GM12892 (cell line): ENCODE results near the gene FAM50B. TPM values are rescaled to one million over a fixed set of nuclear protein-coding genes. Genes with fewer than 3 reads are reported as not detected.

Source experiments
- DNase-seq: peaks from one replicate; pipeline ENCODE4 v3.0.0; 2011; ENCODE audit not compliant: insufficient read length
- FAIRE-seq: peaks from 2 replicates; lab custom pipeline; 2011; peaks lifted over from hg19 to GRCh38; lab: Jason Lieb, UNC
- POLR2A ChIP-seq: IDR thresholded peaks from 2 replicates; pipeline ENCODE4 v1.6.1; 2011; ENCODE audit warnings: low read depth, low read length, control low read depth
- POLR2AphosphoS5 ChIP-seq: IDR thresholded peaks from 2 replicates; pipeline ENCODE4 v1.6.1; 2011; ENCODE audit warnings: low read depth, low read length, control low read depth
- TAF1 ChIP-seq: IDR thresholded peaks from 2 replicates; pipeline ENCODE4 v1.6.1; 2011; ENCODE audit warnings: low read depth, mild to moderate bottlenecking, control low read depth, low read length, borderline replicate concordance
- polyA plus RNA-seq: library from polyadenylated mRNA; unstranded; fragments of >200 nt; gene quantifications from one replicate; pipeline ENCODE4 v1.2.1, GENCODE V29; 2012; ENCODE audit warnings: missing spikeins, inconsistent platforms; ENCODE audit not compliant: missing spikeins

FAM50B gene
- polyA plus RNA-seq, result 1.5 TPM

- DNase-seq (peak; percentile 74), FAIRE-seq (peak; percentile 46)
- TF ChIP-seq TAF1 (no peak), POLR2A (no peak), POLR2AphosphoS5 (no peak)
Measured at GRCh38 chr6:3848925-3849605, at the start of gene FAM50B. FAM50B (plus strand) TSS chr6:3849373; CDS start chr6:3849812, 439 bp downstream.

DNA sequence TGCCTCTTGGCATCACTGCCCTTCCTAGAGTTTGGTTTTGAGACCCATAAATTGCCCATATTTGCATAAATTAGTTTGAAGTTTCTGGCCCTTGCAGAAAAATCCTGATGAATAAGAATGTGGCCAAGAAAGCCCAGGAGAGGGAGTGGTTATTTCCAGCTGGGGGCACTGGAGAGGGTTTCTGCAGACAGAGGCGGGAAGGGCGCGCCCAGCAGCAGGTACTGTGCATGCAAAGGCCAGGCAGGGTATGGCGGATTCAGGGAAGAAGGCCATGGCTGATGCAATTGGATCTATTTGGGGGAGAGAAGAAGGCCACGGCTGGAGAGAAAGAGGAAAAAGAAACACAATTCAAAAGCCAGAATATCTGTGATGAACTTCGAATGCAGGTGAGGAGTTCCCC, 49.5 kb upstream of the FAM50B start:
- TF ChIP-seq POLR2A (no peak), POLR2AphosphoS5 (no peak), TAF1 (no peak)
- no peak for DNase-seq
- no peak for FAIRE-seq

DNA sequence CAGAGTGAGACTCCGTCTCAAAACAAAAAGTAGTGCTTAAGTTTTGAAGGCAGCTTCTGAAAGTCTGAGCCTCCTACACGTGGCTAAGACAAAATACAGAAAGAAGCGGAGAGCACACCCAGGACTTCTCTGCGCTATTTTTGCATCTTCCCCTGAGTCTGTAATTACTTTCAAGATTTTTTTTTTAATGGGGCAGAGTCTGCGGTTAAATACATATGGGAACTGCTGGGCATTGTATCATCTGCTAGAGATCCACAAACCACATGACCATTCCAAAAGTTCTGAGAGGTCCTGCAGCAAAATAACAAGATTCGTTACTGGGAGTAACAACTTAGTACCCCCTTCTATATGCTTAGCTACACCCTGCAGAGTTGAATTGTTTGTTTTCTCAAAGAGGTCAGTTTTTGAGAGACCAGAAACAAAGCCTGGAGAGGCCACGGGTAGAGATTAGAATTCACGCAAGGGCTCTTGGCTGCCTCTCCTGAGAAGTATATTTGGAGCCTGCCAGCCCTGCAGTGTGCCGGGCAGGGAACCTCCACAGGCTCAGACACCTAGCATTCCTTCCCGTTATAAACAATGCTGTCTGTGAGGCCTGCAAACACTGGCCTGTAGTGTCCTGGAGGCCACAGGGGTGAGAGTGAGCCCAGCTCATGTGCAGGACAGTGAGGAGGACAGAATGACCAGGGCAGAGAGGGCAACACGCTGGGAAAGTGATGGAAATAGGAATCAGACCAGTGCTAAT, 48.2 kb upstream of the FAM50B start:
- no peak for DNase-seq
- FAIRE-seq, result no peak
- TF ChIP-seq POLR2AphosphoS5 (no peak), POLR2A (no peak), TAF1 (no peak)

- TF ChIP-seq TAF1 (no peak), POLR2A (no peak), POLR2AphosphoS5 (no peak)
- FAIRE-seq (no peak), DNase-seq (no peak)
Measured at GRCh38 chr6:3801960-3802359, 47.2 kb upstream of the FAM50B start.

DNA sequence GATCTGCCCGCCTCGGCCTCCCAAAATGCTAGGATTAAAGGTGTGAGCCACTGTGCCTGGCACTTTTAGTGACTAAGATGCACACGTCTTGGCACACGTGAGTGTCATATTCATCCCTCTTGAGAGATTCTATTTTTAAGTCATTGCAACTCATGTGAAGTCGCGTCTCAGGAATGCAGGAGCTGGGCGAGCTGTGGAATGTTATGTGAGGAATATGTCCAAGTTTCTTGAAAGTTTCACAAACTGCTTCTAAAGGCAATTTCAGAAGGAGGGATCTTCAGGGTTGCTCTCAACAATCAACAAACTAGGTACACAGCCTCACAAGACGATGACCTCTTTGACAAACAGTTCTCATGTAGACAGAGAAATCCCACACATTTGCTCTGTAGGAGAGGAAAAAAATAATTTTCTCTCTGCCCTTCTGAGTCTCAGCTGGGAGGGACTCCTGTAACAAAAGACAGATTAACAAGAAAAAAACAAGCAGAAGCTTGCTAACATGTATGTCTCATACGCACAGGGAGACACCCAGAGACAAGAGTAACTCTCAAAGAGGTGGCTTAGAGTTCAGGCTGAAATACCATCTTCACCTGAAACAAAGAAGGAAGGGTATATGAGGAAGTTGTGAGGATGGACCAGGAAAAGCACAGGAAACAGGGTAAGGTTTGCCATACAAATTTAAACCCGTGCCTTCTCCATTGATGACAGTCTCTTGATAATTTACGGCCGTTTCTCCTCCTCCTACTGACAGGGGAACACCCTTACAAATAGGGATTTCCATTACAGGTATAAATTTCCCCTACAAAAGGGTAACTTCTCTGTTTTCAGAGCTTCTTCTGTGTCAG, 45.3 kb upstream of the FAM50B start:
- no peak for DNase-seq
- FAIRE-seq, result peak; percentile 17
- TF ChIP-seq POLR2A, result no peak
- TF ChIP-seq POLR2AphosphoS5, result no peak
- TF ChIP-seq TAF1, result no peak

DNA sequence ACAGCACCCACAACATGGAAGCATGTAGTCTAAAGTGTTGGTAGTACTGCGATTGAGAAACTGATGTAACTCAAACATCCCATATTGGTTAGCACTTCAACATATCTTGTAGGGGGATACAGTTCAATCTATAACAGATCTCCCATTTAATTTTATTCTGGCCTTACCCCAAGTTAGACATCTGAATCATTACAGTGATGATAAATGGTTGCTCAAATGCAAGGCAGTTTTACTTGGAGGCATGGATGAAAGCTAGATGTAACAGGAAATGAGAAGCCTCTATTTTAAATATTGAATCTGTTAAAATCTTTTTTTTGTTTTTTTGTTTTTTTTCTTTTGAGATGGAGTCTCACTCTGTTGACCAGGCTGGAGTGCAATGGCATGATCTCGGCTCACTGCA, 44.2 kb upstream of the FAM50B start:
- TF ChIP-seq POLR2A (no peak), TAF1 (no peak), POLR2AphosphoS5 (no peak)
- no peak for FAIRE-seq
- DNase-seq, result no peak

DNA sequence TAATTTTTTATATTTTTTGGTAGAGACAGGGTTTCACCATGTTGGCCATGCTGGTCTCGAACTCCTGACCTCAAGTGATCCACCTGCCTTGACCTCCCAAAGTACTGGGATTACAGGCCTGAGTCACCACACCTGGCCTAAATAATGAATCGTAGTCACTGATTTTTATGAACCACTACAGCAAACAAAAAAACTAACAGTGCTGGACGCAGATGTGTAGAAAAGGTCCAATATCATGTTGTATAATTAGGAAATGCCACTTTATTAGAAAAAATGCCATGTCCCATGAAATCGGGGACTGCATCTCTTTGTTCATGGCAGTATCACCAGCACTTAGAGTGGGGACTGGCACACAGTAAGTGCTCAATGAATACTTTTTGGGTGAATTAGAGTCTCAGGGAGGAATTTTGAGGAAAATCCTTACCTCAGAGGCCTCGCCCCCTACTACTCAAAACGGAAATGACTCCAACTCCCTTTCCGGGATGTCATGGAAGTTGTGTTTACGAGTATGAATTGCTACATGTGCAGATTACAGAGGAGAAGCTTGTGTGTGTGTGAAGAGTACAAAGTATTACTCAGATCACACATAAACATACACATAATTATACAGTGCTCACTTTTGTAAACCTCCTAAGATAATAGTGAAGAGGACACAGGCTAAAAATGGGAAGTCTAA, 43.6 kb upstream of the FAM50B start:
- DNase-seq (no peak), FAIRE-seq (no peak)
- no peak for TF ChIP-seq POLR2AphosphoS5
- TF ChIP-seq TAF1, result no peak
- TF ChIP-seq POLR2A, result no peak

DNA sequence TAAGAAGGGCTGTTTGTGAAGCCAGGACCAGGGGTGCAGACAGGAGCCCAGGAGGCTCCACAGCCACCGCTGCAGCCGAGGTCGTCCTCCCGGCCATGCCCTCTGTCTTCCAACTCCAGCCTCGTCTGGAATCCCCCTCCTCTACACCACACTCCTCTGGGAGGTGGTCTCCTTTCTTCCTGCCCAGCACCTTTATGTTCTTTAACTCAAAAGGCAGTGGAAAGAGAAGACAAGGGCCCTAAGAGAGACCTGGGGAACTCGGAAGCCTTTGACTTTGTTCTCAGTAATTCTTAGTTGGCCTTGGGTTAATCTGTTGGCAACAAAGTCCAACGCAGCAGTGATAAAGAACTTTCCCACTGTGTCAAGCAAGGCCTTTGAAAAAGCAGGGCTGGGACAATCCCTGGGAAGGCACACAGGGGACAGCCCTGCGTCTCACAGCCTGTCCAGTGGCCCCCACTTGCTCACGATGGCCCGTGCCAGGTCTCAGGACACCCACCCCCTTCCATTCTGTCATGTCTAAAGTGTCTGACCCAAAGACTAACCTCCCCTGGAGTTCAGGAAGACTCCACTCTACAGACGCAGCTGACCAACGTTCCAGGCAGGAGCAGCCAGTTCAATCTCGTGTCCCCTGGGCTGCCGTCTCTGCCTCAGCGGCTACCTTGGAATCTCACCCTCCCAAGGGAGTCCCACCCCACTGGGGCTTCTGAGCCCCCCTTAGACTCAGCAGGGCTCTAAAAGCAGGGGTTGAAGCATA, 42.8 kb upstream of the FAM50B start:
- FAIRE-seq, result no peak
- TF ChIP-seq POLR2AphosphoS5 (no peak), POLR2A (no peak)
- no peak for DNase-seq

- no peak for TF ChIP-seq POLR2AphosphoS5
- TF ChIP-seq POLR2A, result no peak
- no peak for TF ChIP-seq TAF1
- FAIRE-seq (no peak), DNase-seq (no peak)
Measured at GRCh38 chr6:3808199-3808598, 41.0 kb upstream of the FAM50B start.
